Thymus (tissue), 11 donors: Measurements from ENCODE around the gene GPC6. TPM values are rescaled to one million over a fixed set of nuclear protein-coding genes. Genes with fewer than 3 reads are reported as not detected.

Source experiments
- DNase-seq, 9 donors: peaks; one replicate each; pipeline ENCODE4 v3.0.0-alpha.2; 2013; ENCODE audit warnings: low spot score in 9 of 9, low read depth in 6 of 9, missing footprints in 1 of 9
- H3K27ac ChIP-seq, 2 donors: one replicate each; pipeline ENCODE4 v1.5.1; 2013; ENCODE audit warnings: control low read depth in 1 of 2, low read depth in 1 of 2, low read length in 1 of 2, mild to moderate bottlenecking in 1 of 2, moderate library complexity in 1 of 2
- H3K27me3 ChIP-seq, 2 donors: one replicate each; pipeline ENCODE4 v1.5.1; 2013; ENCODE audit warnings: low read length in 1 of 2; ENCODE audit not compliant: control insufficient read depth in 2 of 2, insufficient read depth in 1 of 2
- H3K36me3 ChIP-seq, 2 donors: one replicate each; pipeline ENCODE4 v1.5.1; 2013; ENCODE audit warnings: low read length in 1 of 2, mild to moderate bottlenecking in 1 of 2, moderate library complexity in 1 of 2; ENCODE audit not compliant: control insufficient read depth in 2 of 2, insufficient read depth in 2 of 2
- H3K4me1 ChIP-seq, 2 donors: one replicate each; pipeline ENCODE4 v1.5.1; 2013; ENCODE audit warnings: low read length in 2 of 2; ENCODE audit not compliant: control insufficient read depth in 2 of 2, insufficient read depth in 2 of 2
- H3K4me3 ChIP-seq, 2 donors: one replicate each; pipeline ENCODE4 v1.5.1; 2013; ENCODE audit warnings: low read length in 2 of 2, control low read depth in 1 of 2, mild to moderate bottlenecking in 1 of 2
- H3K9me3 ChIP-seq, 2 donors: one replicate each; pipeline ENCODE4 v1.5.1; 2013; ENCODE audit warnings: low read length in 1 of 2, mild to moderate bottlenecking in 1 of 2; ENCODE audit not compliant: control insufficient read depth in 2 of 2, insufficient read depth in 1 of 2
- WGBS: extraction: QIAGEN DNeasy Blood & Tissue Kit; methylation state at CpG from one replicate; pipeline ENCODE4 v1.1.7; 2013; 5-methylcytosine and 5-hydroxymethylcytosine counted together
- polyA plus RNA-seq: library from polyadenylated mRNA; stranded (reverse); fragments of 200-250 nt; gene quantifications from one replicate; pipeline ENCODE4 v1.2.3, GENCODE V29; 2013
- total RNA-seq: library from RNA; stranded (reverse); fragments of 120-200 nt; gene quantifications from one replicate; pipeline ENCODE4 v1.2.4, GENCODE V29; 2013
- donor health status: healthy.

Gene GPC6
- total and polyA plus RNA-seq, 2 donors: 1.1 to 6.9 TPM

GRCh38 chr13:94427313-94427953 lies 1200.8 kb downstream of the GPC6 start:
- Histone ChIP-seq H3K36me3 (no peaks in the 10 kb centered on the region), H3K27me3 (no peaks in the 10 kb centered on the region), H3K27ac (no peak overlapping the region), H3K9me3 (no peaks in the 10 kb centered on the region), H3K4me3 (no peak overlapping the region), H3K4me1 (no peaks in the 10 kb centered on the region)
- WGBS: 91% methylated on average over 5 of the region's 5 CpGs
- DNase-seq: no peak

- H3K27me3 ChIP-seq: peaks cover 2 to 3% of the 10 kb centered on the region in 2 donors
- DNase-seq: no peak
- no peaks in the 10 kb centered on the region for H3K9me3 ChIP-seq
- no peaks in the 10 kb centered on the region for H3K36me3 ChIP-seq
- no peaks in the 10 kb centered on the region for H3K4me1 ChIP-seq
- no peak overlapping the region for H3K4me3 ChIP-seq
- 97% methylated on average over 2 of the region's 2 CpGs for WGBS
- no peak overlapping the region for H3K27ac ChIP-seq
Measured at GRCh38 chr13:94431574-94431973, 1205.0 kb downstream of the GPC6 start.

DNA sequence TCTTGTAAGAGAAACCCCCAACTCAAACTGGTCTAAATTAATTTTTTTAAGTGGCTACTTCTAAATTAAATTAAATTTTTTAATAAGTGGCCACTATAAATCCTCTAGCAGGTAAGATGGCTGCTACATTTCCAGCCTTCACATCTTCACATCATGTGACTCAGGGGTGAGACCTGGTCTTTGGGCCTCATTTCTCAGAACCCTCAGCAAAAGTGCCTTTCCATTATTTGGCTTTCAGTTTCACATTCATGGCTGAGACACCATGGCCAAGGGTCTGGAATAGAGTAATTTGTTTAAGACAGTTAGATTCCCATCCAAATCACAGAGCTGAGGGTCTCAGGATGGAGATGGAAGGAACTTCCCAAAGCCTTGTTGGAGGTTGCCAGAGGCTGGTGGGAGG lies 1205.4 kb downstream of the GPC6 start:
- H3K9me3 ChIP-seq: no peaks in the 10 kb centered on the region
- no peak for DNase-seq
- no peaks in the 10 kb centered on the region for H3K36me3 ChIP-seq
- H3K27me3 ChIP-seq: peaks cover 2 to 3% of the 10 kb centered on the region in 2 donors
- H3K27ac ChIP-seq: no peak overlapping the region
- no peak overlapping the region for H3K4me3 ChIP-seq
- no peaks in the 10 kb centered on the region for H3K4me1 ChIP-seq

DNA sequence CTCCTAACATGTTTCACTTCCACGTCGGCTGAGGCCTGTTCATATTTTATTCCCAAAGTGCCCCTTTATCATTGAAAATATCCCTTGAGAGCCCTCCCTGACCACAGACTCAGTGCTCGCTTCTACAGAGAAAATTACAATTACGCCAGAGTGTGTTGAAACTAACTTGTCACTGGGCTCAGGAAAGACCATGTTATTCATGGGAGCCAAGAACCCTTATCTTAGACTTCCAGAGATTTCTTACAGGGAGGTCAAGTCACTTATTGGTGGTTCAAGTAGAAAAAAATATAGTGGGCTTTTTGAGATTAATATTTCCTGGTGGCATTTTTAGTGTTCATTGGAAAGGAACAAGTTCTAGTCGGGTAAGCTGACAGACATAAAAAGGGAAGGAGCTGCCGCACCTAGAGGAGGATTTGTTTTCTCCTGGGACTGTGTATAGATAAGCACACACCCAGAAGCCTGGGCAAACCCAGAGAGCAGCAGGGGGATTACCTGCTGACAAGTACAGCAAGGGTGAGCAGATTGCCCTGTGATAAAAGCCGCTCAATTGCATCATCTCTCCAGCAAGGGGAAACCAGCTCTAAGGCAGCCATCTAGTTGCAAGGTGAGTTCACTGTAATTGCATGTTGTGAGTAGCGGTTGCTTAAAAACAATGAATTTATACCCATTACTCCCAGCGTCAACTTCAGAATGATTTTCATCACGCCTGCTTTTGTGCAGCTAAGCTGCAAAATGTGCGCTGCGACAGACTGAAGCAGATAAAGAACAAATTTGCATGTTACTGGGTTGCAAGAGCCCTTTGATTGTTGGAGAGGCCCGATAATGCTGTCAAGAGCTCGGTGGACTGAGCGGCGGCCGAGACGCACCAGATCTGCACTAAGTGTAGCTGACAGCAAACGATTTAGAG lies 1206.7 kb downstream of the GPC6 start:
- peak in 1 of 9 donors; percentile 13 for DNase-seq
- no peaks in the 10 kb centered on the region for H3K4me1 ChIP-seq
- WGBS: 79% methylated on average over 19 of the region's 19 CpGs
- H3K4me3 ChIP-seq: no peak overlapping the region
- H3K27me3 ChIP-seq: peaks cover 2 to 3% of the 10 kb centered on the region in 2 donors
- H3K36me3 ChIP-seq: no peaks in the 10 kb centered on the region
- H3K9me3 ChIP-seq: no peaks in the 10 kb centered on the region
- no peak overlapping the region for H3K27ac ChIP-seq

- Histone ChIP-seq H3K9me3 (no peaks in the 10 kb centered on the region), H3K27me3 (peaks cover 2 to 3% of the 10 kb centered on the region in 2 donors), H3K4me3 (no peak overlapping the region), H3K4me1 (no peaks in the 10 kb centered on the region), H3K36me3 (no peaks in the 10 kb centered on the region), H3K27ac (no peak overlapping the region)
- peak; percentile 16 to 77 (median 35) for DNase-seq
- 55% methylated on average over 4 of the region's 4 CpGs for WGBS
Measured at GRCh38 chr13:94435604-94436226, 1209.1 kb downstream of the GPC6 start.

DNA sequence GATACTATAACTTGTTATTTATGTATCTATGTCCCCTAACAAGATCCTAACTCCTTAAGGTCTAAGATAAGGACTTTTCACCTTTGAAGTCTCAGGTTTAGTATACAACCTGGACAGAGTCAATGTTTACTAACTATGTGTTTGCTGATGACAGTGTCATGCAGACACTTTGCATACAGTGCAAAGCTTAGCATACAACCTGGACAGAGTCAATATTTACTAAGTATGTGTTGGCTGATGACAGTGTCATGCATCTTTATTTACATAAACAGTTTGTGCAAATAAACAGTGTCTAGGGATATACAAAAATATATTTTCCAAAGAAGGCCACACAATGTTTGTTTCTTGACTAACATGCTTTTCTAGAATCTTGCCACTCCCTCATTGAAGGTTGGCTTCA lies 1218.2 kb downstream of the GPC6 start:
- H3K27ac ChIP-seq: no peak overlapping the region
- H3K4me1 ChIP-seq: no peaks in the 10 kb centered on the region
- no peak overlapping the region for H3K4me3 ChIP-seq
- no peaks in the 10 kb centered on the region for H3K27me3 ChIP-seq
- H3K9me3 ChIP-seq: no peaks in the 10 kb centered on the region
- DNase-seq: no peak
- H3K36me3 ChIP-seq: no peaks in the 10 kb centered on the region

GRCh38 chr13:94454334-94454733 lies 1227.7 kb downstream of the GPC6 start:
- no peak for DNase-seq
- Histone ChIP-seq H3K4me3 (no peak overlapping the region), H3K36me3 (no peaks in the 10 kb centered on the region), H3K9me3 (no peaks in the 10 kb centered on the region), H3K27me3 (no peaks in the 10 kb centered on the region), H3K27ac (no peak overlapping the region), H3K4me1 (no peaks in the 10 kb centered on the region)

GRCh38 chr13:94454906-94455305 lies 1228.3 kb downstream of the GPC6 start:
- H3K27me3 ChIP-seq: no peaks in the 10 kb centered on the region
- no peak overlapping the region for H3K4me3 ChIP-seq
- H3K27ac ChIP-seq: no peak overlapping the region
- WGBS: 94% methylated on average over 2 of the region's 2 CpGs
- DNase-seq: no peak
- H3K9me3 ChIP-seq: no peaks in the 10 kb centered on the region
- H3K4me1 ChIP-seq: no peaks in the 10 kb centered on the region
- no peaks in the 10 kb centered on the region for H3K36me3 ChIP-seq

DNA sequence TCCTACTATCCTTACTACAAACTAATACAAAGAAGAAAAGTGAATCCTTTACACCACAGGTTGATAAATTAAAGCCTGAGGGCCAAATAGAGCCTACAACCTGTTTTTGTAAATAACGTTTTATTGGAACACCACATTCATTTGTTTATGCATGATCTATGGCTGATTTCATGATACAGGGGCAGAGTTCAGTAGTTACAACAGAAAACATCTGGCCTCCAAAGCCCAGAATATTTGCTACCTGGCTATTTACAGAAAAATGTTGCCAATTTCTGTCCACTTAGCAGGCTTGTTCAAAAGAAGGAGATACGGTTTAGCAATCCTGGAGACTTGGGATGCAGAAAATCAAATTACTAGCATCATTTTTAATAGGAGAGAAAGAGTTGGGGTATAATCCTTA lies 1228.8 kb downstream of the GPC6 start:
- no peaks in the 10 kb centered on the region for H3K36me3 ChIP-seq
- H3K4me3 ChIP-seq: no peak overlapping the region
- no peak for DNase-seq
- no peaks in the 10 kb centered on the region for H3K4me1 ChIP-seq
- WGBS: 95% methylated on average over 2 of the region's 2 CpGs
- H3K27me3 ChIP-seq: no peaks in the 10 kb centered on the region
- H3K27ac ChIP-seq: no peak overlapping the region
- no peaks in the 10 kb centered on the region for H3K9me3 ChIP-seq
